ENCODE data around the gene GET4. TPM values are rescaled to one million over a fixed set of nuclear protein-coding genes. Genes with fewer than 3 reads are reported as not detected.

GET4 gene
- total RNA-seq = 10 to 100 TPM; 24.6 to 40.8 (median 30.0) TPM

GRCh38 chr7:876077-876971 is at the start of gene GET4:
TSS of gene GET4 (plus strand) at chr7:876554. CDS start at chr7:876646, 92 bp downstream.
- in situ Hi-C loops (cut with MboI; ENCODE audit: low sequenced_read_pairs in 4 of 4) (loop anchor here in 3 of 4 donors (10.0 kb wide), 2 partner anchors 52 to 92 kb away; no protein-coding TSS in a partner anchor), intact Hi-C loops (cut with DNase I; ENCODE audit: low total_unique reads) (loop anchor here (1.0 to 10.0 kb wide), 6 partner anchors 63 to 684 kb away; partner anchors contain the start of genes FAM20C and GPR146)
- TF ChIP-seq CTCF (IDR thresholded peaks at IDR 0.05 in 4 of 5, conservative IDR thresholded peaks at IDR 0.05 in 1 of 5) = peak in 3 of 5 experiments; percentile 37 to 69 (median 63)
- peak; percentile 93 to 97 for TF ChIP-seq POLR2A (IDR thresholded peaks at IDR 0.05)
- no peaks in the 10 kb centered on the region for H3K27me3 ChIP-seq
- H3K27ac ChIP-seq = peak within 1 kb of the TSS; percentile 94 to 97 (median 96)
- peak within 1 kb of the TSS; percentile 80 to 91 (median 86) for H3K4me3 ChIP-seq
- peak; percentile 96 to 98 for DNase-seq
- H3K9me3 ChIP-seq = no peaks in the 10 kb centered on the region
- peaks cover 0 to 13% of the 10 kb centered on the region in 2 donors for H3K36me3 ChIP-seq
- peak; percentile 67 for ATAC-seq
- peaks cover 61% of the 10 kb centered on the region in 2 donors for H3K4me1 ChIP-seq

- ATAC-seq = peak; percentile 76 to 80
- in situ Hi-C loops (cut with MboI; ENCODE audit: low sequenced_read_pairs in 4 of 4) = loop anchor here in 2 of 4 donors (10.0 kb wide), 1 partner anchor 46 kb away; the partner anchor contains the start of gene GET4 (in 2 of the 2)
- Histone ChIP-seq H3K27ac (peak overlapping the region; percentile 91 to 96 (median 94)), H3K9me3 (no peaks in the 10 kb centered on the region), H3K4me1 (peaks cover 90 to 95% of the 10 kb centered on the region in 2 donors), H3K36me3 (no peaks in the 10 kb centered on the region), H3K4me3 (no peak overlapping the region), H3K27me3 (no peaks in the 10 kb centered on the region)
- DNase-seq = peak; percentile 55 to 68
- intact Hi-C loops (cut with DNase I; ENCODE audit: low total_unique reads) = loop anchor here (2.0 kb wide), 1 partner anchor 34 kb away; no protein-coding TSS in a partner anchor
- TF ChIP-seq POLR2A (IDR thresholded peaks at IDR 0.05) = peak; percentile 55 to 70
- no peak for TF ChIP-seq CTCF (IDR thresholded peaks at IDR 0.05 in 4 of 5, conservative IDR thresholded peaks at IDR 0.05 in 1 of 5)
These were observed 47.4 kb upstream of the GET4 start for GRCh38 chr7:828793-829561.

GRCh38 chr7:830069-830468 is 46.3 kb upstream of the GET4 start:
- peak overlapping the region in 1 of 4 donors; percentile 5 for H3K4me3 ChIP-seq
- in situ Hi-C loops (cut with MboI; ENCODE audit: low sequenced_read_pairs in 4 of 4) = no loop called here
- H3K4me1 ChIP-seq = peaks cover 79 to 89% of the 10 kb centered on the region in 2 donors

More at GRCh38 chr7:830069-830468, 46.3 kb upstream of the GET4 start:
- intact Hi-C loops (cut with DNase I; ENCODE audit: low total_unique reads) = no loop called here
- no peaks in the 10 kb centered on the region for H3K9me3 ChIP-seq
- H3K36me3 ChIP-seq = no peaks in the 10 kb centered on the region
- ATAC-seq (no peak), DNase-seq (no peak)
- peak overlapping the region; percentile 91 to 96 (median 94) for H3K27ac ChIP-seq
- TF ChIP-seq POLR2A (IDR thresholded peaks at IDR 0.05) = peak in 1 of 2 donors; percentile 31
- no peak for TF ChIP-seq CTCF (IDR thresholded peaks at IDR 0.05 in 4 of 5, conservative IDR thresholded peaks at IDR 0.05 in 1 of 5)
- no peaks in the 10 kb centered on the region for H3K27me3 ChIP-seq
